ENCODE data around the gene GULP1.
A peak's percentile ranks its signal among the peaks of the same experiment; 100 is the strongest.
"Not testable (repeated sequence)": the region's sequence is repeated elsewhere in the genome, so short reads cannot be mapped to it uniquely, and the experiment has no call there.

The GULP1 gene

DNA sequence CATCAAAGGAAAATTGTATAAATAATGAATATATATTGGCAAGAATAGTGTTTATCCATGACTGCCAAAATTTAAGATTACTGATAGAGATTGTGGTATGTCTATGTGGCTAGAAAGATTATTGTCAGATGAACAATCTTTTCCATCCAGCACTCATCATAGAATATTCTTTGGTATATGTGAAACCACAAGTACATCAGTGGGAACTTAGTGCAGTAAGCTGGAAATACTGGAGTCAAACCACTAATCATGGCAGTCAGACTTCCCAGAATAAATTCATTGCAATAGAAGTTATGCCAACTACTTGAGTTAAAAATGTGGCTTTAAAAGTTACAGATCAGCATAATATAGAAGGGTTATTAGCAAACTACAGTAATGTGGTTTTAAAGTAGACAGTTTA, 310.3 kb downstream of the GULP1 start:
- DNase-seq (ENCODE audit: low read depth) = peak; percentile 88

DNA sequence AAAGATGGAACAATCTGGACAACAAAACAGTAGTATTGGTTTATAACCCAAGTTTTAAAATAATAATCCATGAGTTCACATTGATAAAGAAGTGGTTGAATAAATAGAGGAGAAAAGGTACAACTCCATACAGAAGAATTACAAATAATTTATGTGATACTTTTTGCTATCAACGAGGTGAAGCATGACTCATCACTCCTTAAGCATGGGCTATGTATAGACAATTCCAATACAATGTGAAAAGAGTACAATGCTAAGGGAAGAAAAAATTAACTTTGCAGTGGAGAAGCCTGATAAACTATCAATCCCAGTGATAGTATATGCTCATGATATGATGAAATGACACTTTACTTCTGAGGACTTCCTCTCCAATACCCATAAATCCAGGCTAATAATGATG, 312.9 kb downstream of the GULP1 start:
- no peak for DNase-seq (ENCODE audit: low read depth)

DNA sequence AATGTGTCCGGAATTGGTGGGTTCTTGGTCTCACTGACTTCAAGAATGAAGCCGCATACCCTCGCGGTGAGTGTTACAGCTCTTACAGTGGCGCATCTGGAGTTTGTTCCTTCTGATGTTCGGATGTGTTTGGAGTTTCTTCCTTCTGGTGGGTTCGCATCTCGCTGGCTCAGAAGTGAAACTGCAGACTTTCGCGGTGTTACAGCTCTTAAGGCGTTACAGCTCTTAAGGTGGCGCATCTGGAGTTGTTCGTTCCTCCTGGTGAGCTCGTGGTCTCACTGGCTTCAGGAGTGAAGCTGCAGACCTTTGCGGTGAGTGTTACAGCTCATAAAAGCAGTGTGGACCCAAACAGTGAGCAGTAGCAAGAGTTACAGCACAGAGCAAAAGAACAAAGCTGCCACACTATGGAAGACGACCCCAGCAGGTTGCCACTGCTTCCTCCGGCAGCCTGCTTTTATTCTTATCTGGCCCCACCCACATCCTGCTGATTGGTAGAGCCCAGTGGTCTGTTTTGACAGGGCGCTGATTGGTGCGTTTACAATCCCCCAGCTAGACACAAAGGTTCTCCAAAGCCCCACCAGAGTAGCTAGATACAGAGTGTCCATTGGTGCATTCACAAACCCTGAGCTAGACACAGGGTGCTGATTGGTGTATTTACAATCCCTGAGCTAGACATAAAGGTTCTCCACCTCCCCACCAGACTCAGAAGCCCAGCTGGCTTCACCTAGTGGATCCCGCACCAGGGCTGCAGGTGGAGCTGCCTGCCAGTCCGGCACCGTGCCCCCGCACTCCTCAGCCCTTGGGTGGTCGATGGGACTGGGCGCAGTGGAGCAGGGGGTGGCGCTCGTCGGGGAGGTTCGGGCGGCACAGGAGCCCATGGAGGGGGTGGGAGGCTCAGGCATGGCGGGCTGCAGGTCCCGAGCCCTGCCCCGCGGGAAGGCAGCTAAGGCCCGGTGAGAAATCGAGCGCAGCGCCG, 314.2 kb downstream of the GULP1 start:
- not testable (repeated sequence) for DNase-seq (ENCODE audit: low read depth)

DNA sequence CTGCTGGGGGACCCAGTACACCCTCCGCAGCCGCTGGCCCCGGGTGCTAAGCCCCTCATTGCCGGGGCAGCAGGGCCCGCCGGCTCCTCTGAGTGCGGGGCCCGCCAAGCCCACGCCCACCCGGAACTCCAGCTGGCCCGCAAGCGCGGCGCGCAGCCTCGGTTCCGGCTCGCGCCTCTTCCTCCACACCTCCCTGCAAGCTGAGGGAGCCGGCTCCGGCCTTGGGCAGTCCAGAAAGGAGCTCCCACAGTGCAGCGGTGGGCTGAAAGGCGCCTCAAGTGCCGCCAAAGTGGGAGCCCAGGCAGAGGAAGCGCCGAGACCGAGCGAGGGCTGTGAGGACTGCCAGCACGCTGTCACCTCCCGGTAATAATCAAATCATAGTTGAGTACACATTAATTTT, 314.9 kb downstream of the GULP1 start:
- DNase-seq (ENCODE audit: low read depth) = not testable (repeated sequence)

DNA sequence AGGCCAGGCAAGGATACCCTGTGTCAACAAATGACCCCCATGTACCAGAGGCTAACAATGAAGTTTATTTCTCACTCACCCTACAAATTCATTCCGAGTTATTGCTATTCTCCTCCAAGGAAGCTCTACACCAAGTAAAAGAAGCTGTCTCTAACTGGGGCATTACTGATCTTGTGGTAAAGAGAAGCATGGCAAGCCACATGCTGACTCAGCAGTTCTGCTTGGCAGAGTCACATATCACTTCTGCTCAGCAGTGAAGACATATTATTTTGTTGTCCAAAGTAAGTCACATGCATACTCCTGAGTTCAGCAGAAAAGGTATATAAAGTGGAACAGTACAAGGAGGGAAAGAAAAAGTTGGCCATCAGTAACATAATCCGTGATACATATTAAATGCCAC, 315.8 kb downstream of the GULP1 start:
- no peak for DNase-seq (ENCODE audit: low read depth)

DNA sequence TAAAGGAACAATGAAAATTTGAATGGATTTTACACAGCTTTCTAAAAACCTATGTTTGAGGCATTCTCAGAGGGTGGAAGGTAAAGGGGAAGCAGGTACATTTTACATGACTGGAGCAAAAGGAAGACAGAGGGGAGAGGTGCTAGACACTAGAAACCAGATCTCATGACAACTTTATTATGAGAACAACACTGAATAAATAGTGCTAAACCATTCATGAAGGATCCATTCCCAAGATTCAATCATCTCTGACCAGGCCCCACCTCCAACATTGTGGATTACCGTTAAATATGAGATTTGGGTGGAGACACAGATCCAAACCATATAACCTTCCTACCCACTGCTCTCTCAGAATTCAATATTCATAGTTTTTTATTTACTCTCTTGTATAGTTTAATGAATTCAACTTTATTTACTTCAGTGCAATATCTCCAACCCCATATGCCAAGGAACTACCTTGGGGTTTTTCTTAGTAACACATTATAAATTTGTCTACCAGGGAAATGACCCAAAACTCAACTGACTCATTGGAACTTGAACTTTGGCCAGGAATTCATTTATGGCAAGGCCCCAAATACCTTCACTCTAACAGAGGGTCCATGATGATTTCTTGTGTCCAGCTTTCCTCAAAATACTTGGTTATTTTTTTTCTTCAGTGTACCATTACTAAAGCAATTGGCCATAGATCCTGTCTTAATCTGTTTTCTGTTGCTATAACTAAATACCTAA, 317.8 kb downstream of the GULP1 start:
- DNase-seq (ENCODE audit: low read depth) = peak; percentile 54

DNA sequence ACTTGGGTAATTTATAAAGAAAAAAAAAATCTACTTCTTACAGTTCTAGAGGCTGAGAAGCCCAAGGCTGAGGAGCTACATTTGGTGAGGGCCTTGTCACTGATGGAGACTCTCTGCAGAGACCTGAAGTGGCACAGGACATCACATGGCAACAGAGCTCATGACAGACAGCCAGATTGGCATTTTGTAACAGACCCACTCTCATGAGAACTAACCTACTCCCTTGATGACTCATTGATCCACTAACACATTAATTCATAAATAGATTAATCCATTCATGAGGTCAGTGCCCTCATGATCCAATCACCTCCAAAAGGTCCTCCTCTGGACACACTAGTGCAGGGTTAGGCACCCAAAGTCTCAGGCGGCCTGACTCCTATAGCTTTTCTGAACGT, 318.4 kb downstream of the GULP1 start:
- no peak for DNase-seq (ENCODE audit: low read depth)

DNA sequence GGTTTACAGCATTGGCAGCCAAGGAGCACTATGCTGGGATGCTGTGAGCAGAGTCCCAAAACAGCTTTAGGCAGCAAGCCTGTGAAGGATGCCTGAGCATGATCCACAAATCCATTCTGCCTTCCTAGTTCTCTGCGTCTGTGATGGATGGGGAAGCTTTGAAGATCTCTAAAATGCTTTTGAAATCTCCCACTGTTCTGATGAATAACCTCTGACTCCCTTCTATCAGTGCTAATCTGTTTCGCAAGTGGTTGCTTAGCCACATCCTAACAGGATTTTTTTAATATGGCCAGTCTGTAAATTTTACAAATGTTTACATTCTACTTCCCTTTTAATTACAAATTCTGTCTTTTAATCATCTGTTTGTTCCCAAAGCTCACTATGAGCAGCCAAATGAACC, 319.2 kb downstream of the GULP1 start:
- peak; percentile 53 for DNase-seq (ENCODE audit: low read depth)

DNA sequence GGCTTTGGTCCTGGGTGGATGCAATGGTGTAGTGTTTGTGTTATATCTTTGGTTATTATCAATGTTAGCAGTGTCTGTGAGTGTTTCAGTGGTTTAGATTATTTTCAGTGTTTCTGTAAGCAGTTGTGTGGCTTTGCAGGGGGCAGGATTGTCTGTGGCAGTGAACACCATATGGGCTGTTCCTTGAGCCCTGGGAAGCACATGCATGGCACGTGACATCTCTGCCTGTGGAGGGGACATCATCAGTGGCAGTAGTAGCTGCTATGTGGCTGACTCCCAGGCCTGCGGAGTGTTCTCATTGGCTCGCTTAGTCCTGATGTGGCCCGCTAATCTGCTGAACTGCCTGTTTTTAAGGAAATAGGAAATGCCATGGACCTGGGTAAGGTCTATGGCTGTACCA, 327.5 kb downstream of the GULP1 start:
- no peak for DNase-seq (ENCODE audit: low read depth)

DNA sequence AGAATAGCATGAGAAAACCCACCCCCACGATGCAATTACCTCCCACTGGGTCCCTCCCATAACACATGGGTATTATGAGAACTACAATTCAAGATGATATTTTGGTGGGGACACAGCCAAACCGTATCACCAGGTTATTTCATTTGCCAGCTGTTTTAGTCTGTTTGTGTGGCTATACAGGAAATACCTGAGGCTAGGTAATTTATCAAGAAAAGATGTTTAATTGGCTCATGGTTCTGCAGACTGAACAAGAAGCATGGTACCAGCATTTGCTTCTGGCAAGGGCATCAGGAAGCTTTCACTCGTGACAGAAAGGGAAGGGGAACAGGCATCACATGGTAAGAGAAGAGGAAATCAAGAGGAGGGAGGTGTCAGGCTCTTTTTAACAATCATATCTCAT, 329.2 kb downstream of the GULP1 start:
- no peak for DNase-seq (ENCODE audit: low read depth)

DNA sequence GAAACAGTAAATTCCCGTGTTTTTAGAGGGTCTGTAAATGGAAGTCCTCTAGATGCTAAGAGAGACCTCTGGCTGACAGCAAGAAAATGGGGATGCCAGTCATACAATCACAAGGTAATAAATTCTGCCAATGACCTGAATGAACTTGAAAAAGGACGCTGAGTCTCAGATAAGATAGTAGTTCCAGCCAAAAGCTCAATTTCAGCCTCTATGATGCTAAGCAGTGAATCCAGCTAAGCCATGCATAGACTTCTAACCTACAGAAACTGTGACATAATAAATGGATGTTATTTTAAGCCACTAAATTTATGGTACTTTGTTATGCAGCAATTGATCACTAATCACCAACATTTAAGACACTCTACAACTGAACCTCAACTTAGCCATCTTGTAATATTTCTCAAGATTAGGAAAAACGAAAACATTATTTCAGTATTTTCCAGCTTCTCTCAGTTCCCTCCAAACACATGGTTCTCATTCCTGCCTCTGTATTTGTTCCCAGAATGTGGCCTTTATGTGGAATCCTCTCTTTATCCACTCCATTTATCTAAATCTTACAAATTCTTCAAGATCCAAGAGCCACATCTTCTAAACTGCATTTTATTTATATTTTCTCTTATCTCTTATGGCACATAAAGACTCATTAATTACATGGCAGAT, 331.1 kb downstream of the GULP1 start:
- DNase-seq (ENCODE audit: low read depth) = peak; percentile 25

DNA sequence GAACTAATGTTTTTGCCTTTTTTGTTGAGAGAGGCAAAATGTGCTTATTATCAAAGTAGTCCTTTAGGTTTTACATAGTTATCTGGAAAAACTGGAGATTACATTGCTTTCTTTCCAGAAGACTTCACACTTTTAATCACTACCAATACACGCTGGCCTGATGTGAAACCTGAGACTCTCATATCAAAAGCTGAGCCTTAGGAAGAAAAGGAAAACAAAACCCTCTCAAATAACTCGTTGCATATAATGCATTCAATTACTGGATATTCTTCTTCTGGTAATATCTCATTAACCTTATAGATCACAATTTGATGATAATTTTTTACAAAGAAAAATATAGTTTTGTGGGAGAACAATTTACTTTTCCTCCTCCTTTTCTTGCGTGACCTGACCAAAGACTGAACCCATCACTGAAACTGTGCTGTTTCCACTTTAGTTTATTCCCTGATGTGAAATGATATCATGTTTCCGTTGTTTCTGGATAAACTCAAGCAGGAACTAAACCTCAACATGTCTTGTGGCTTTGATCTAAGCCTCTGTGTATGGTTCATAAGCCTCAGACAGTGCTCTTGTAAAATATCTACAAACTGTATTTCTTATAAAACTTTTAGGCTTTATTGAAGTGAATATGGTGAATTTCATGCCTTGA, 332.4 kb downstream of the GULP1 start:
- peak; percentile 63 for DNase-seq (ENCODE audit: low read depth)

DNA sequence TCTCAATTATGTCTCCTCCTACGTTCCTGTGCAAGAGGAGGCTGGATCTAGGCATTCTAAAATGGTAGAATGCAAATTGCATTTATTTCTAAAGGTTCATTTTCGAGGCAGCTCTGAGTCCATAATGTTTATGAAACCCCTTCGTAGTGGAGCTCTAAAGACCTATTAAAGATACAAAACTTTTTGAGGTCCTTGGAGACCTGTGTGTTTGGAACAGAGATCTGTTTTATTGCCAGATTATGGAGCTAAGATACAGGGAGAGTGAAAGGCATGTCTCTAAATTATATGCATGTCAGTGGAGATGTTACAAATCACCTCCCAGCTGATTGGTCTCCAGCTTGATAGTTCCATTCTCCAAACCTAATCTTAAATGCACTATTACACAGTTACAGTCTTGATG, 335.8 kb downstream of the GULP1 start:
- no peak for DNase-seq (ENCODE audit: low read depth)

DNA sequence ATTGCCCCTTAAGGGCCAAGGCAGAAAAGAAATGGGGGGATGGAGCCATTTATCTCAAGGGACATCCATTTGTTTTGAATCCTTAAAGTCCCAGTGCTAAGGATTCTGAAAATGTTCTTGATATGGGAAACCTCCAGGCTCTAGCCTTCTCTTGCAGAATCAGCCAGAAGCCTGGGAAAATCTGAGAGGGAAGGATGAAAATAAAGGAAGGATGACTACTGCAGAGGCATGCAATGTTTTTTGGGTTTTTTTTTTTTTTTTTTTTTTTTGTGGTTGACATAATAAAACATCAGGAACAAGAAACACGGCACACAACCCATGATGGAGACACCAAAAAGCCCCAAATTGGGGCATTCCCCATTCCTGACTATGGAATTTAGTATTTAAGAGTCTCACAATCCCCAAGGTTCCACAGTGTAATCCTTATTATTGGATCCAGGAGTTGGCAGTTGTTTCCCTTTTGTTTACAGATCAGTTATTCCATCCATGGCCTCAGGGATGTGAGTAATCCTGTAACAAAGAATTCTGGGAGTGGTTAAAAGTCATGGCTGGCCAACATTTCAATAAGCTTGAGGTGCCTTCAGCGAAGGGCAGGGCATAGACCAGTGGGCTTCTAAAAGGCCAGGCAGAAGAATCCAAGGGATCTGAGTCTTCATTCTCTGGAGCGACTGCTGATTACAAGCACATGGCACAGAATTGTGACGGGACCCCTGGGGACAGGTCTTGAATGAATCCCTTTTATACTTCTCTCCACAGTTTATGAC, 337.5 kb downstream of the GULP1 start:
- DNase-seq (ENCODE audit: low read depth) = peak; percentile 94

DNA sequence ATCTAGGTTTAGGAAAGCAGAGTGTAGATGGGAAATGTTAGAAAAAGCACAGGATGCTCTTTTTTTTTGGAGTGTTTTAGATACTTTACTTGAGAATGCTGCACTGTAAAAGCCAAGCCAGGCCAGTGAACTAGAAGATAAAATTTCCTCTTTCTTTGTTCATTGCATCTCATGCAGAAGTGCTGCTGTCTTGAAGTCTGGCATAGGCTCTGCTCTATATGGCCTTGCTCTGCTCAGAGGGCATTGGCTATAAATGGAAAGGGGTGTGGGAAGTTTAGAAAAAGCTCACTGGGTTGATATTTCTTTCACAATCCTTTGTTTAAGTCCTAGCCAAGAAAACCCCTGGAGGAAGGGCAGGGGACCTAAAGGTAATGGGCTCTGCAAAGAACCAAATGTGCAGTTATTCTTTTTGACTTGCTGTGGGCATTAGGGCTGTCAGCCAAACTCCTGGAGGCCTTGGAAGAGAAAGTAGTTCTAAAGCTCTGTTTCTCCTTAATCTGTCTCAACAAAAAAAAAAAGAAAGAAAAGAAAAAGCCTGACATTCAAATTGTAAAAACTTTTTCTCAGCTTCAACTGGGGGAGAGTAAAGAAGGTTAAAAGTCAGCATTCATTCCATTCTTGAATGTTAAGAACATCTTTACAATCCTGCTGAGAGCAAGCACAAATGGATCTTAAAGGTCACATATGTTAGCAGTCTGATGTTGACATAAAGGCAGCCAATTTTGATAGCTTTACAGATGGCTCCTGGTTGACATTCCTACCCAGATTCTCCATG, 338.3 kb downstream of the GULP1 start:
- peak; percentile 85 for DNase-seq (ENCODE audit: low read depth)

DNA sequence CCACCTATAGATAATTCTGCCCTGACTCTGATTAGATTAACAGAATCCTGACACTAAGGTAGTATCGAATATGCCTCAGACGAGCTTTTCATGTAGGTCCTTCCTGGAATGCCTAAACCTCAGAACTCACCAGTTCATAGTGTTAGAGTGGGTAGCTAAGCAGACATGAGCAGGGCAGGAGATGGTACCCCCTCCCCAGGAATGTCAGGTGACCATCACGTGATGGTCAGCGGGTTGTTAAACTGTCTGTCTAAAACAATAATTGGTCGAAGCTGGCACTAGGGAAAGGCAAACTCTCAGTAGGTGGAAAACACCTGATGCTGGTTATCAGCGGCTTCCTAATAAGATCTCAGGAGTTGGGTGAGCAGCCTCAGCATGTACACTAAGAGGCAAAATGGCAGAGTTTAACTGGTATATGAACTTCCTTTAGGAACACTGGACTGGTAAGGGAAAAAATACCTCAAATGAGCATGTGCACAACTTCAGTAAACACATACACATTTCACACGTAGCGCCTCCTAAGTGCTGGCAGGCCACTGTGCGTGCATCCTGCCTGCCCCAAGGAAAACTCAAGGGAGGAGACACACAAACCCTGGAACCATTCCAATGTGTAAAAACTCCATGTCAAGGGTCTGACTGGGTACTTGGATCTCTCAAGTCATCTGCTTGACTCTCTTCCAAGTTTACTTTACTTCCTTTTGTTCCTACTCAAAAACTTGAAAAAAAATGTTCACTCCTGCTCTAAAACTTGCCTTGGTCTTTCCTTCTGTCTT, 339.5 kb downstream of the GULP1 start:
- DNase-seq (ENCODE audit: low read depth) = no peak

DNA sequence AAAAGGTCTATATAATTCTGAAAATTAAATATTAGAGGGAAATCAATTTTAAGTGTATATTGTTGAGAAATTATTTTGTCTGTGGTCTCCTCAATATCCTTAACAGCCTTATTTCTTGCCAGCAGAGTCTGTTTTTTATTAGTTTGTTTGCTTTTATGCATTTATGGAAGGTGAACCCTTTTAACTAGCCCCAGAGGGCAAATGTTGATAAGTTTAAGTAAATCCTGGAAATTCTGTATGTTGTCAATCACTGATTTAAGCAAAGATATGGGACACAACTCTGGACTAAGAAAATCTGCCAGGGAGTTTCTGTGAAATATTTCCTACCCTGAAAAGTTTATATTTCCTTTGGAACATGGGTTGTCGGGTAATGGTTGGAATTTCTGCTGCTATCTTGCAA, 343.0 kb downstream of the GULP1 start:
- no peak for DNase-seq (ENCODE audit: low read depth)
